ENCODE results near the gene SMCHD1. TPM values are rescaled to one million over a fixed set of nuclear protein-coding genes. Genes with fewer than 3 reads are reported as not detected.

SMCHD1 gene
- polyA plus RNA-seq, 2 of the 4 experiments (the other 2 are of a cell fraction): 15.5 to 25.5 TPM

DNA sequence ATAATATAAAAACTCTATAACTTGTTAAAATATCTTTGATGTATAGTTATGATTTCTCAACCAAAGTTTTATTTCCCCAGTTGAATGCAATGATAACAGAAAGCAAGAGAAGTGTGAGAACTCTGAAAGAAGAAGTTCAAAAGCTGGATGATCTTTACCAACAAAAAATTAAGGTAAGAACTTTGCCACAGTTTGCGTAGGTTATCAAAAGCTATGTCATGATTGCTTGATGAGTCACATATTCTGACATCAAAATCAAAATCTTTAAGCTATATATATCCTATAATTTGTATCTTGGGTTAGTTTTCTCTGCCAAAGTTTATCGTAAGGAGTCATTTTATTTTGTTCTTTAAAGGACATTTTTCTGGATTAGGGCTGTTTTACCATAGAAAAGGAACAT, 49.2 kb upstream of the SMCHD1 start:
- DNase-seq (ENCODE audit: low read depth in 1 of 2, low spot score in 1 of 2) (no peak), ATAC-seq (no peak), FAIRE-seq (no peak)
- Histone ChIP-seq H3K4me1 (peaks cover 6% of the 10 kb centered on the region; the same call in 1 of the 3 replicates), H3K4me2 (peak overlapping the region; percentile 13; the same call in 2 of the 3 replicates), H3K9me3 (no peaks in the 10 kb centered on the region), H3K27ac (no peak overlapping the region), H3K4me3 (no peak overlapping the region)
- ChIA-PET POLR2A (no interaction called here), CTCF (no interaction called here)
- TF ChIP-seq NPAS2 (CRISPR knock-in tag; IDR thresholded peaks at IDR 0.05; ENCODE audit: borderline replicate concordance) (no peak), EHMT2 (IDR thresholded peaks at IDR 0.05; ENCODE audit: low read depth) (no peak), GATA3 (IDR thresholded peaks at IDR 0.05; ENCODE audit: borderline replicate concordance) (no peak), SREBF2 (IDR thresholded peaks at IDR 0.05) (no peak)
- WGBS (ENCODE audit: missing lambda C conversion rate): 89% methylated on average over 2 of the region's 2 CpGs

DNA sequence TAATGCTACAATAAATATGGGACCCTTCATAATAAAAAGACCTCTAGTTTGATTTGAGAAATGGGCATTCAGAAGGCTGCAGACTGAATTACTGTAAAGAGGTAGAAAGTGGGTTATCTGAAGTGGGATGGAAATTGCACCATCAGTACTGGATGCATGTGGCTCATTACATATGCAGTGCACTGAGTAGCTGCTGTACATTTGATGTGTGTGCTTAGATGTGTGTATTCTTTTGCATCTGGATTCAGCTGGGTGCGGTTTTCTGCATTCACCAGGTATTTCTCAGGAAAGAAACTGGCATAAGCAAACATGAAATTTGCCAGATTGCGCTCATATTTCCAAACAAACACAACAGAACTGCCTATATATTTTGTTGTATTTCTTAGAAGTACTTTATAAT, 45.9 kb upstream of the SMCHD1 start:
- no peak for TF ChIP-seq ATOH8 (CRISPR knock-in tag; IDR thresholded peaks at IDR 0.05; ENCODE audit: low read depth)
- TF ChIP-seq, protein P1, sequence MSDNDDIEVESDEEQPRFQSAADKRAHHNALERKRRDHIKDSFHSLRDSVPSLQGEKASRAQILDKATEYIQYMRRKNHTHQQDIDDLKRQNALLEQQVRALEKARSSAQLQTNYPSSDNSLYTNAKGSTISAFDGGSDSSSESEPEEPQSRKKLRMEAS (IDR thresholded peaks at IDR 0.05): no peak
- TF ChIP-seq FOSB (CRISPR knock-in tag; IDR thresholded peaks at IDR 0.05): no peak
- TF ChIP-seq ZSCAN20 (CRISPR knock-in tag; IDR thresholded peaks at IDR 0.05): no peak
- TF ChIP-seq BCL3 (IDR thresholded peaks at IDR 0.05): no peak
- no peak for TF ChIP-seq HOXB13 (CRISPR knock-in tag; IDR thresholded peaks at IDR 0.05; ENCODE audit: low read depth)
- no peak for TF ChIP-seq CEBPB (IDR thresholded peaks at IDR 0.05)
- no peak for TF ChIP-seq RFX5 (IDR thresholded peaks at IDR 0.05)
- TF ChIP-seq FOXS1 (CRISPR knock-in tag; IDR thresholded peaks at IDR 0.05): no peak
- H3K4me1 ChIP-seq: peaks cover 6% of the 10 kb centered on the region; the same call in 1 of the 3 replicates
- no peak overlapping the region for H3K4me3 ChIP-seq
- no peak overlapping the region for H3K4me2 ChIP-seq
- DNase-seq (ENCODE audit: low read depth in 1 of 2, low spot score in 1 of 2): no peak
- no peak for ATAC-seq
- FAIRE-seq: no peak
- POLR2A ChIA-PET: no interaction called here
- CTCF ChIA-PET: no interaction called here
- 91% methylated on average over 2 of the region's 2 CpGs for WGBS (ENCODE audit: missing lambda C conversion rate)
- no peak overlapping the region for H3K27ac ChIP-seq
- H3K9me3 ChIP-seq: no peaks in the 10 kb centered on the region

GRCh38 chr18:2610549-2610948, 45.0 kb upstream of the SMCHD1 start:
- WGBS (ENCODE audit: missing lambda C conversion rate): 92% methylated on average over 5 of the region's 5 CpGs
- peaks cover 6% of the 10 kb centered on the region; the same call in 1 of the 3 replicates for H3K4me1 ChIP-seq
- H3K4me2 ChIP-seq: no peak overlapping the region
- no peak overlapping the region for H3K4me3 ChIP-seq
- H3K9me3 ChIP-seq: no peaks in the 10 kb centered on the region
- ChIA-PET CTCF (no interaction called here), POLR2A (no interaction called here)
- no peak for FAIRE-seq
- ATAC-seq: no peak
- TF ChIP-seq HEYL (CRISPR knock-in tag; IDR thresholded peaks at IDR 0.05): no peak
- TF ChIP-seq ZNF302 (CRISPR knock-in tag; IDR thresholded peaks at IDR 0.05): no peak
- no peak for TF ChIP-seq SREBF2 (IDR thresholded peaks at IDR 0.05)
- no peak for TF ChIP-seq RNF2 (IDR thresholded peaks at IDR 0.05; ENCODE audit: borderline replicate concordance, low read depth)
- no peak for TF ChIP-seq CEBPB (IDR thresholded peaks at IDR 0.05)
- no peak for TF ChIP-seq HDAC2 (IDR thresholded peaks at IDR 0.05)
- no peak for TF ChIP-seq NR3C1 (IDR thresholded peaks at IDR 0.05)
- TF ChIP-seq, protein P2, sequence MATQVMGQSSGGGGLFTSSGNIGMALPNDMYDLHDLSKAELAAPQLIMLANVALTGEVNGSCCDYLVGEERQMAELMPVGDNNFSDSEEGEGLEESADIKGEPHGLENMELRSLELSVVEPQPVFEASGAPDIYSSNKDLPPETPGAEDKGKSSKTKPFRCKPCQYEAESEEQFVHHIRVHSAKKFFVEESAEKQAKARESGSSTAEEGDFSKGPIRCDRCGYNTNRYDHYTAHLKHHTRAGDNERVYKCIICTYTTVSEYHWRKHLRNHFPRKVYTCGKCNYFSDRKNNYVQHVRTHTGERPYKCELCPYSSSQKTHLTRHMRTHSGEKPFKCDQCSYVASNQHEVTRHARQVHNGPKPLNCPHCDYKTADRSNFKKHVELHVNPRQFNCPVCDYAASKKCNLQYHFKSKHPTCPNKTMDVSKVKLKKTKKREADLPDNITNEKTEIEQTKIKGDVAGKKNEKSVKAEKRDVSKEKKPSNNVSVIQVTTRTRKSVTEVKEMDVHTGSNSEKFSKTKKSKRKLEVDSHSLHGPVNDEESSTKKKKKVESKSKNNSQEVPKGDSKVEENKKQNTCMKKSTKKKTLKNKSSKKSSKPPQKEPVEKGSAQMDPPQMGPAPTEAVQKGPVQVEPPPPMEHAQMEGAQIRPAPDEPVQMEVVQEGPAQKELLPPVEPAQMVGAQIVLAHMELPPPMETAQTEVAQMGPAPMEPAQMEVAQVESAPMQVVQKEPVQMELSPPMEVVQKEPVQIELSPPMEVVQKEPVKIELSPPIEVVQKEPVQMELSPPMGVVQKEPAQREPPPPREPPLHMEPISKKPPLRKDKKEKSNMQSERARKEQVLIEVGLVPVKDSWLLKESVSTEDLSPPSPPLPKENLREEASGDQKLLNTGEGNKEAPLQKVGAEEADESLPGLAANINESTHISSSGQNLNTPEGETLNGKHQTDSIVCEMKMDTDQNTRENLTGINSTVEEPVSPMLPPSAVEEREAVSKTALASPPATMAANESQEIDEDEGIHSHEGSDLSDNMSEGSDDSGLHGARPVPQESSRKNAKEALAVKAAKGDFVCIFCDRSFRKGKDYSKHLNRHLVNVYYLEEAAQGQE (IDR thresholded peaks at IDR 0.05): no peak
- no peak for TF ChIP-seq ZC3H11A (IDR thresholded peaks at IDR 0.05)
- no peak for TF ChIP-seq CBX8 (IDR thresholded peaks at IDR 0.05)
- no peak for TF ChIP-seq CHD2 (IDR thresholded peaks at IDR 0.05; ENCODE audit: low read length, partially characterized antibody)
- no peak for TF ChIP-seq RFX5 (IDR thresholded peaks at IDR 0.05)
- no peak for TF ChIP-seq ZSCAN20 (CRISPR knock-in tag; IDR thresholded peaks at IDR 0.05)
- TF ChIP-seq MYC (IDR thresholded peaks at IDR 0.05; ENCODE audit: borderline replicate concordance, low read length): no peak
- TF ChIP-seq, protein P3, sequence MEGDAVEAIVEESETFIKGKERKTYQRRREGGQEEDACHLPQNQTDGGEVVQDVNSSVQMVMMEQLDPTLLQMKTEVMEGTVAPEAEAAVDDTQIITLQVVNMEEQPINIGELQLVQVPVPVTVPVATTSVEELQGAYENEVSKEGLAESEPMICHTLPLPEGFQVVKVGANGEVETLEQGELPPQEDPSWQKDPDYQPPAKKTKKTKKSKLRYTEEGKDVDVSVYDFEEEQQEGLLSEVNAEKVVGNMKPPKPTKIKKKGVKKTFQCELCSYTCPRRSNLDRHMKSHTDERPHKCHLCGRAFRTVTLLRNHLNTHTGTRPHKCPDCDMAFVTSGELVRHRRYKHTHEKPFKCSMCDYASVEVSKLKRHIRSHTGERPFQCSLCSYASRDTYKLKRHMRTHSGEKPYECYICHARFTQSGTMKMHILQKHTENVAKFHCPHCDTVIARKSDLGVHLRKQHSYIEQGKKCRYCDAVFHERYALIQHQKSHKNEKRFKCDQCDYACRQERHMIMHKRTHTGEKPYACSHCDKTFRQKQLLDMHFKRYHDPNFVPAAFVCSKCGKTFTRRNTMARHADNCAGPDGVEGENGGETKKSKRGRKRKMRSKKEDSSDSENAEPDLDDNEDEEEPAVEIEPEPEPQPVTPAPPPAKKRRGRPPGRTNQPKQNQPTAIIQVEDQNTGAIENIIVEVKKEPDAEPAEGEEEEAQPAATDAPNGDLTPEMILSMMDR (IDR thresholded peaks at IDR 0.05): no peak
- TF ChIP-seq MAZ (IDR thresholded peaks at IDR 0.05; ENCODE audit: borderline replicate concordance, low read depth, low read length): no peak
- no peak for TF ChIP-seq BHLHE40 (IDR thresholded peaks at IDR 0.05; ENCODE audit: low read depth, low read length)
- no peak for TF ChIP-seq POLR2A (IDR thresholded peaks at IDR 0.05; ENCODE audit: low read length)
- H3K27ac ChIP-seq: no peak overlapping the region
- DNase-seq (ENCODE audit: low read depth in 1 of 2, low spot score in 1 of 2): no peak

All from A549 (cell line).